ENCODE results near the gene USHBP1.

DNA sequence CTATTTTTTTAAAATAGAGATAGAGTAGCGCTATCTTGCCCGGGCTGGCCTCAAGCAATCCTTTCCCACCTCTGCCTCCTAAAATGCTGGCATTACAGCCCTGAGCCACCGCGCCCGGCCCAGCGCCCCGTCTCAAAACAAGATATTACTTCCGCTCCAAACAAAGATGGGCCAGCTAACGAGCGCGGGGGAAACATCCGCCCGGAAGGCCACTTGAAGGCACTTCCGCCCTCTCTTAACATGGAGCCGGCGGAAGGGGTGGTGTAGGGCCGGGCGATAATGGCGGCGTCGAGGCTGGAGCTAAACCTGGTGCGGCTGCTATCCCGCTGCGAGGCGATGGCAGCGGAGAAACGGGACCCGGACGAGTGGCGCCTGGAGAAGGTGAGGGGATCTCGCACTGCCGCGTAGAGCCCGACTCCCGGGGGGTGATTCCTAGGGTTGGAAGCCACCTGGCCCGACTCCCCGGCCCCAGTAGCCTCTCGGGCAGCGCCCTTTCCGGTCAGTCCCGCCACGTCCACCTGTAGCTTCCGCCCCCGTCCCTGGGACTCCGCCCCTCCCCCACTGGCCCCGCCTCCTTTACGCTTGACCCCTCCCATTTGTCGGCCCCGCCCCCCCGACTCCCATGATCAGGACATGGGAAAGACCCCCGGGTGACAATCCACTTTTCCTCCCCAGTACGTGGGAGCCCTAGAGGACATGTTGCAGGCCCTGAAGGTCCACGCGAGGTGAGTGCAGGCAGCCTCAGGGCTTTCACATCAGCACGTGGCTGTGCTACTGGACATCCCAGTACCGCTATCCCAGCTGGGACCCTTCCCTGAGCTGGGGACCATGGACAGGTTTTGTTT lies 49.2 kb downstream of the USHBP1 start, which contains the start of gene USE1:
- TF ChIP-seq, protein P1, sequence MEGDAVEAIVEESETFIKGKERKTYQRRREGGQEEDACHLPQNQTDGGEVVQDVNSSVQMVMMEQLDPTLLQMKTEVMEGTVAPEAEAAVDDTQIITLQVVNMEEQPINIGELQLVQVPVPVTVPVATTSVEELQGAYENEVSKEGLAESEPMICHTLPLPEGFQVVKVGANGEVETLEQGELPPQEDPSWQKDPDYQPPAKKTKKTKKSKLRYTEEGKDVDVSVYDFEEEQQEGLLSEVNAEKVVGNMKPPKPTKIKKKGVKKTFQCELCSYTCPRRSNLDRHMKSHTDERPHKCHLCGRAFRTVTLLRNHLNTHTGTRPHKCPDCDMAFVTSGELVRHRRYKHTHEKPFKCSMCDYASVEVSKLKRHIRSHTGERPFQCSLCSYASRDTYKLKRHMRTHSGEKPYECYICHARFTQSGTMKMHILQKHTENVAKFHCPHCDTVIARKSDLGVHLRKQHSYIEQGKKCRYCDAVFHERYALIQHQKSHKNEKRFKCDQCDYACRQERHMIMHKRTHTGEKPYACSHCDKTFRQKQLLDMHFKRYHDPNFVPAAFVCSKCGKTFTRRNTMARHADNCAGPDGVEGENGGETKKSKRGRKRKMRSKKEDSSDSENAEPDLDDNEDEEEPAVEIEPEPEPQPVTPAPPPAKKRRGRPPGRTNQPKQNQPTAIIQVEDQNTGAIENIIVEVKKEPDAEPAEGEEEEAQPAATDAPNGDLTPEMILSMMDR (conservative IDR thresholded peaks at IDR 0.05; ENCODE audit: low read depth in 2 of 2) = no peak
- no peak for TF ChIP-seq EZH2 (IDR thresholded peaks at IDR 0.05; ENCODE audit: low read depth, unreplicated experiment)
- TF ChIP-seq EZH2phosphoT487 (IDR thresholded peaks at IDR 0.05; ENCODE audit: unreplicated experiment) = no peak
- TF ChIP-seq, protein P2, sequence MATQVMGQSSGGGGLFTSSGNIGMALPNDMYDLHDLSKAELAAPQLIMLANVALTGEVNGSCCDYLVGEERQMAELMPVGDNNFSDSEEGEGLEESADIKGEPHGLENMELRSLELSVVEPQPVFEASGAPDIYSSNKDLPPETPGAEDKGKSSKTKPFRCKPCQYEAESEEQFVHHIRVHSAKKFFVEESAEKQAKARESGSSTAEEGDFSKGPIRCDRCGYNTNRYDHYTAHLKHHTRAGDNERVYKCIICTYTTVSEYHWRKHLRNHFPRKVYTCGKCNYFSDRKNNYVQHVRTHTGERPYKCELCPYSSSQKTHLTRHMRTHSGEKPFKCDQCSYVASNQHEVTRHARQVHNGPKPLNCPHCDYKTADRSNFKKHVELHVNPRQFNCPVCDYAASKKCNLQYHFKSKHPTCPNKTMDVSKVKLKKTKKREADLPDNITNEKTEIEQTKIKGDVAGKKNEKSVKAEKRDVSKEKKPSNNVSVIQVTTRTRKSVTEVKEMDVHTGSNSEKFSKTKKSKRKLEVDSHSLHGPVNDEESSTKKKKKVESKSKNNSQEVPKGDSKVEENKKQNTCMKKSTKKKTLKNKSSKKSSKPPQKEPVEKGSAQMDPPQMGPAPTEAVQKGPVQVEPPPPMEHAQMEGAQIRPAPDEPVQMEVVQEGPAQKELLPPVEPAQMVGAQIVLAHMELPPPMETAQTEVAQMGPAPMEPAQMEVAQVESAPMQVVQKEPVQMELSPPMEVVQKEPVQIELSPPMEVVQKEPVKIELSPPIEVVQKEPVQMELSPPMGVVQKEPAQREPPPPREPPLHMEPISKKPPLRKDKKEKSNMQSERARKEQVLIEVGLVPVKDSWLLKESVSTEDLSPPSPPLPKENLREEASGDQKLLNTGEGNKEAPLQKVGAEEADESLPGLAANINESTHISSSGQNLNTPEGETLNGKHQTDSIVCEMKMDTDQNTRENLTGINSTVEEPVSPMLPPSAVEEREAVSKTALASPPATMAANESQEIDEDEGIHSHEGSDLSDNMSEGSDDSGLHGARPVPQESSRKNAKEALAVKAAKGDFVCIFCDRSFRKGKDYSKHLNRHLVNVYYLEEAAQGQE (IDR thresholded peaks at IDR 0.05; ENCODE audit: unreplicated experiment) = peak; percentile 41

All from GM23338 (cell line).